ENCODE results near the gene FN3KRP. TPM values are rescaled to one million over a fixed set of nuclear protein-coding genes. Genes with fewer than 3 reads are reported as not detected.

Gene FN3KRP
- total and polyA plus RNA-seq, 2 experiments from 2014 or later = 17.0 to 27.4 TPM

- Histone ChIP-seq H2AFZ (no peak overlapping the region), H3K4me2 (no peak overlapping the region), H3K4me3 (no peak overlapping the region), H3K9me2 (replicated peaks; ENCODE audit: insufficient read depth) (no peaks in the 10 kb centered on the region), H3K27ac (no peak overlapping the region), H3K4me1 (ENCODE audit: insufficient read depth) (no peaks in the 10 kb centered on the region), H3K36me3 (replicated peaks; ENCODE audit: insufficient read depth, low read depth) (no peaks in the 10 kb centered on the region), H4K20me1 (ENCODE audit: insufficient read depth, poor library complexity, severe bottlenecking) (no peaks in the 10 kb centered on the region), H3K27me3 (no peaks in the 10 kb centered on the region), H3K79me2 (no peaks in the 10 kb centered on the region), H3K9me3 (ENCODE audit: low read depth) (no peaks in the 10 kb centered on the region)
- TF ChIP-seq EZH2phosphoT487 (IDR thresholded peaks at IDR 0.05; ENCODE audit: low read depth, severe bottlenecking, unreplicated experiment) (no peak), CTCF (IDR thresholded peaks at IDR 0.05; ENCODE audit: poor library complexity) (no peak), EZH2 (IDR thresholded peaks at IDR 0.05; ENCODE audit: borderline replicate concordance) (no peak)
- no peak for DNase-seq (ENCODE audit: low spot score)
- 87% methylated on average over 19 of the region's 20 CpGs for WGBS (ENCODE audit: low lambda C conversion rate, missing lambda C conversion rate)
Observed at GRCh38 chr17:82674656-82675475, 41.6 kb upstream of the FN3KRP start.

- H3K27ac ChIP-seq = no peak overlapping the region
- no peaks in the 10 kb centered on the region for H3K9me3 ChIP-seq (ENCODE audit: low read depth)
- H3K9me2 ChIP-seq (replicated peaks; ENCODE audit: insufficient read depth) = no peaks in the 10 kb centered on the region
- no peak overlapping the region for H3K4me3 ChIP-seq
- 86% methylated on average over 17 of the region's 18 CpGs for WGBS (ENCODE audit: low lambda C conversion rate, missing lambda C conversion rate)
- H3K4me1 ChIP-seq (ENCODE audit: insufficient read depth) = no peaks in the 10 kb centered on the region
- H3K4me2 ChIP-seq = no peak overlapping the region
- TF ChIP-seq EZH2 (IDR thresholded peaks at IDR 0.05; ENCODE audit: borderline replicate concordance) (no peak), EZH2phosphoT487 (IDR thresholded peaks at IDR 0.05; ENCODE audit: low read depth, severe bottlenecking, unreplicated experiment) (no peak), CTCF (IDR thresholded peaks at IDR 0.05; ENCODE audit: poor library complexity) (no peak)
- no peaks in the 10 kb centered on the region for H3K27me3 ChIP-seq
- no peaks in the 10 kb centered on the region for H3K36me3 ChIP-seq (replicated peaks; ENCODE audit: insufficient read depth, low read depth)
- no peaks in the 10 kb centered on the region for H3K79me2 ChIP-seq
- no peak overlapping the region for H2AFZ ChIP-seq
- H4K20me1 ChIP-seq (ENCODE audit: insufficient read depth, poor library complexity, severe bottlenecking) = no peaks in the 10 kb centered on the region
- no peak for DNase-seq (ENCODE audit: low spot score)
Observed at GRCh38 chr17:82675476-82676245, 40.8 kb upstream of the FN3KRP start.

GRCh38 chr17:82677353-82677925 is 39.1 kb upstream of the FN3KRP start:
- DNase-seq (ENCODE audit: low spot score) = no peak
- Histone ChIP-seq H3K27me3 (no peaks in the 10 kb centered on the region), H3K4me3 (no peak overlapping the region), H4K20me1 (ENCODE audit: insufficient read depth, poor library complexity, severe bottlenecking) (no peaks in the 10 kb centered on the region), H3K27ac (no peak overlapping the region), H2AFZ (no peak overlapping the region), H3K9me3 (ENCODE audit: low read depth) (no peaks in the 10 kb centered on the region), H3K4me2 (no peak overlapping the region), H3K79me2 (peaks cover 4% of the 10 kb centered on the region), H3K4me1 (ENCODE audit: insufficient read depth) (no peaks in the 10 kb centered on the region), H3K36me3 (replicated peaks; ENCODE audit: insufficient read depth, low read depth) (no peaks in the 10 kb centered on the region), H3K9me2 (replicated peaks; ENCODE audit: insufficient read depth) (no peaks in the 10 kb centered on the region)
- TF ChIP-seq CTCF (IDR thresholded peaks at IDR 0.05; ENCODE audit: poor library complexity) (no peak), EZH2phosphoT487 (IDR thresholded peaks at IDR 0.05; ENCODE audit: low read depth, severe bottlenecking, unreplicated experiment) (no peak), EZH2 (IDR thresholded peaks at IDR 0.05; ENCODE audit: borderline replicate concordance) (no peak)
- 88% methylated on average over 23 of the region's 23 CpGs for WGBS (ENCODE audit: low lambda C conversion rate, missing lambda C conversion rate)

Data from hepatocyte (in vitro differentiated cells).